GM19467 (cell line): ENCODE data around the gene AKAP6.
"Not testable (repeated sequence)": the region's sequence is repeated elsewhere in the genome, so short reads cannot be mapped to it uniquely, and the experiment has no call there.

Experiments
- ATAC-seq: cut with Tn5 transposase; IDR thresholded peaks from one replicate; pipeline ENCODE4 v1.9.1; 2021; ENCODE audit warnings: mild to moderate bottlenecking, moderate library complexity; ENCODE audit not compliant: unreplicated experiment

Gene AKAP6

GRCh38 chr14:32793033-32793432 is 463.9 kb downstream of the AKAP6 start:
- not testable (repeated sequence) for ATAC-seq

- ATAC-seq, result no peak
These were observed 471.2 kb downstream of the AKAP6 start for GRCh38 chr14:32800320-32800719.

GRCh38 chr14:32802295-32802694 is 473.2 kb downstream of the AKAP6 start:
- no peak for ATAC-seq

- ATAC-seq, result no peak
These were observed 476.9 kb downstream of the AKAP6 start for GRCh38 chr14:32805979-32806378.

- no peak for ATAC-seq
These were observed 479.5 kb downstream of the AKAP6 start for GRCh38 chr14:32808644-32809043.

GRCh38 chr14:32809255-32809654 is 480.2 kb downstream of the AKAP6 start:
- ATAC-seq, result no peak

- ATAC-seq, result no peak
These were observed 484.3 kb downstream of the AKAP6 start for GRCh38 chr14:32813401-32813800.

- ATAC-seq, result no peak
These were observed 485.6 kb downstream of the AKAP6 start for GRCh38 chr14:32814721-32815120.

- ATAC-seq, result no peak
These were observed 487.5 kb downstream of the AKAP6 start for GRCh38 chr14:32816588-32816987.

GRCh38 chr14:32817780-32818179 is 488.7 kb downstream of the AKAP6 start:
- ATAC-seq, result no peak

- ATAC-seq, result no peak
These were observed 489.5 kb downstream of the AKAP6 start for GRCh38 chr14:32818581-32818980.

GRCh38 chr14:32820181-32820580 is 491.1 kb downstream of the AKAP6 start:
- no peak for ATAC-seq

GRCh38 chr14:32820682-32821081 is 491.6 kb downstream of the AKAP6 start:
- no peak for ATAC-seq

GRCh38 chr14:32821964-32822653 is 493.0 kb downstream of the AKAP6 start:
- no peak for ATAC-seq

- no peak for ATAC-seq
These were observed 494.6 kb downstream of the AKAP6 start for GRCh38 chr14:32823706-32824105.

- ATAC-seq, result no peak
These were observed 495.1 kb downstream of the AKAP6 start for GRCh38 chr14:32824195-32824594.

GRCh38 chr14:32825058-32825457 is 496.0 kb downstream of the AKAP6 start:
- ATAC-seq, result no peak

GRCh38 chr14:32826404-32827082 is 497.4 kb downstream of the AKAP6 start:
- no peak for ATAC-seq

- no peak for ATAC-seq
These were observed 498.4 kb downstream of the AKAP6 start for GRCh38 chr14:32827514-32827913.

- no peak for ATAC-seq
These were observed 506.8 kb downstream of the AKAP6 start for GRCh38 chr14:32835924-32836323.

GRCh38 chr14:32841698-32842097 is 512.6 kb downstream of the AKAP6 start:
- no peak for ATAC-seq

GRCh38 chr14:32846821-32847365 is 517.8 kb downstream of the AKAP6 start:
- no peak for ATAC-seq
